Activated T-helper 1 cell treated with Interleukin-2 at 50 U/mL for 16 hours (primary cell): ENCODE measurements around the gene ZNF606.

Source experiments
- DNase-seq: peaks from one replicate; pipeline ENCODE4 v3.0.0-alpha.2; 2020; ENCODE audit warnings: low read depth

The ZNF606 gene

GRCh38 chr19:58002384-58003173, at the start of gene ZNF606:
ZNF606 (minus strand) TSS chr19:58002820; CDS start chr19:58001319, 1,501 bp downstream.
- peak; percentile 76 for DNase-seq

GRCh38 chr19:58052256-58052655, 49.6 kb upstream of the ZNF606 start:
- DNase-seq, result no peak

- no peak for DNase-seq
Measured at GRCh38 chr19:58047672-58048071, 45.1 kb upstream of the ZNF606 start.

- no peak for DNase-seq
Measured at GRCh38 chr19:58046856-58047255, 44.2 kb upstream of the ZNF606 start.

- DNase-seq, result no peak
Measured at GRCh38 chr19:58045411-58046050, 42.9 kb upstream of the ZNF606 start.

- no peak for DNase-seq
Measured at GRCh38 chr19:58044886-58045285, 42.3 kb upstream of the ZNF606 start.

GRCh38 chr19:58044391-58044790, 41.8 kb upstream of the ZNF606 start:
- no peak for DNase-seq

- no peak for DNase-seq
Measured at GRCh38 chr19:58042495-58043340, 40.1 kb upstream of the ZNF606 start.

GRCh38 chr19:58040751-58041525, 38.3 kb upstream of the ZNF606 start:
- DNase-seq, result no peak

GRCh38 chr19:58038688-58039204, 36.1 kb upstream of the ZNF606 start:
- DNase-seq, result no peak

- no peak for DNase-seq
Measured at GRCh38 chr19:58037927-58038687, 35.5 kb upstream of the ZNF606 start.

GRCh38 chr19:58035863-58036262, 33.2 kb upstream of the ZNF606 start:
- no peak for DNase-seq

- DNase-seq, result no peak
Measured at GRCh38 chr19:58034477-58034793, 31.8 kb upstream of the ZNF606 start.

GRCh38 chr19:58033741-58034476, 31.3 kb upstream of the ZNF606 start, which contains the start of gene ZSCAN1:
ZSCAN1 (plus strand) TSS chr19:58034025; CDS start chr19:58037837, 3,812 bp downstream.
- no peak for DNase-seq

GRCh38 chr19:58024661-58025060, 22.0 kb upstream of the ZNF606 start:
- no peak for DNase-seq

- no peak for DNase-seq
Measured at GRCh38 chr19:58022283-58022660, 19.7 kb upstream of the ZNF606 start.

- no peak for DNase-seq
Measured at GRCh38 chr19:58021541-58022282, 19.1 kb upstream of the ZNF606 start.

GRCh38 chr19:58020129-58020528, 17.5 kb upstream of the ZNF606 start:
- DNase-seq, result no peak

- DNase-seq, result no peak
Measured at GRCh38 chr19:58014141-58014540, 11.5 kb upstream of the ZNF606 start.

- DNase-seq, result no peak
Measured at GRCh38 chr19:58010507-58010906, 7.9 kb upstream of the ZNF606 start.
